ENCODE data around the gene C3orf22.

DNA sequence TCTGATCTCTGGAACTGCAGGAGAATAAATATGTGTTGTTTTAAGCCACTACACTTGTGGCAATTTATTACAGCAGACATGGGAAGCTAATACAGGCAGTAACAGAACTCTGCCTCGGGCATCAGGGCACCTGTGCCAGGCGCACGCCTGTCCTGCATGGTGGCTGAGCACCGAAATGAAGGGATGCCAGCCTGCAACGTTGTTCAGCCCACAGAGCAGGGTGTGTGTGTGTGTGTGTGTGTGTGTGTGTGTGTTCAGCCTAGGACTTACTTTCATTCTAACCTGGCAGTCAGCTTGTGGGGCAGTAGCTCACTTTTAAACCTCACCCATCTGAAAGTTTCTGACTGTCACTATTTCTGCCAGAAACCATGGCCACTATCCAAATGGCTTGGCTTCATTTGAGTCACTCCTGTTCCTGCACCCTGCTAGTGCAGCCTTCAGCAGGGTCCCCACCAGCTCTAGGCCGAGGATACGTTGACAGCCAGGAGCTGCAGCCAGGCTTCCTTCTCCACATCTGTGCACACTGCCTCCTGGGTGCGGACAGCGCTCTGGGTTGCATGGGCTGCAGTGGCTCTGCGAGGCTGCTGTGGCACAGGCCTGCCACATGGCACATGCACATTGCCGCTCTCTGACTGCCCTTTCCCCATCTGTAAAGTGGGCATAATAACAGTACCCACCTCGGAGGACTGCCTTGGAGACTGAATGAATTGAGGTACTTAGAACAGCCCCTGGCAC is 45.6 kb downstream of the C3orf22 start:
- TF ChIP-seq, protein P1, sequence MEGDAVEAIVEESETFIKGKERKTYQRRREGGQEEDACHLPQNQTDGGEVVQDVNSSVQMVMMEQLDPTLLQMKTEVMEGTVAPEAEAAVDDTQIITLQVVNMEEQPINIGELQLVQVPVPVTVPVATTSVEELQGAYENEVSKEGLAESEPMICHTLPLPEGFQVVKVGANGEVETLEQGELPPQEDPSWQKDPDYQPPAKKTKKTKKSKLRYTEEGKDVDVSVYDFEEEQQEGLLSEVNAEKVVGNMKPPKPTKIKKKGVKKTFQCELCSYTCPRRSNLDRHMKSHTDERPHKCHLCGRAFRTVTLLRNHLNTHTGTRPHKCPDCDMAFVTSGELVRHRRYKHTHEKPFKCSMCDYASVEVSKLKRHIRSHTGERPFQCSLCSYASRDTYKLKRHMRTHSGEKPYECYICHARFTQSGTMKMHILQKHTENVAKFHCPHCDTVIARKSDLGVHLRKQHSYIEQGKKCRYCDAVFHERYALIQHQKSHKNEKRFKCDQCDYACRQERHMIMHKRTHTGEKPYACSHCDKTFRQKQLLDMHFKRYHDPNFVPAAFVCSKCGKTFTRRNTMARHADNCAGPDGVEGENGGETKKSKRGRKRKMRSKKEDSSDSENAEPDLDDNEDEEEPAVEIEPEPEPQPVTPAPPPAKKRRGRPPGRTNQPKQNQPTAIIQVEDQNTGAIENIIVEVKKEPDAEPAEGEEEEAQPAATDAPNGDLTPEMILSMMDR (conservative IDR thresholded peaks at IDR 0.05), result no peak
- TF ChIP-seq ZFX (IDR thresholded peaks at IDR 0.05), result no peak

Measured in C4-2B (cell line).